Ovary (tissue), 3 donors: ENCODE measurements around the gene SYVN1.

ENCODE experiments used
- POLR2A ChIP-seq: fragments of 450-650 bp; IDR thresholded peaks from one replicate; pipeline ENCODE4 v1.6.1; 2017; ENCODE audit warnings: antibody characterized with exemption, mild to moderate bottlenecking, moderate library complexity
- TF ChIP-seq, protein P1 (sequence below), 3 donors: fragments of 450-650 bp in 2 of 3; fragments of 200-600 bp in 1 of 3; IDR thresholded peaks; one replicate each; pipeline versions ENCODE4 v1.5.1 to v1.8.0; 2016 to 2022; ENCODE audit warnings: antibody characterized with exemption in 3 of 3, mild to moderate bottlenecking in 1 of 3
- donor health status: DM: no; HTN: no; CAD: no.

DNA sequence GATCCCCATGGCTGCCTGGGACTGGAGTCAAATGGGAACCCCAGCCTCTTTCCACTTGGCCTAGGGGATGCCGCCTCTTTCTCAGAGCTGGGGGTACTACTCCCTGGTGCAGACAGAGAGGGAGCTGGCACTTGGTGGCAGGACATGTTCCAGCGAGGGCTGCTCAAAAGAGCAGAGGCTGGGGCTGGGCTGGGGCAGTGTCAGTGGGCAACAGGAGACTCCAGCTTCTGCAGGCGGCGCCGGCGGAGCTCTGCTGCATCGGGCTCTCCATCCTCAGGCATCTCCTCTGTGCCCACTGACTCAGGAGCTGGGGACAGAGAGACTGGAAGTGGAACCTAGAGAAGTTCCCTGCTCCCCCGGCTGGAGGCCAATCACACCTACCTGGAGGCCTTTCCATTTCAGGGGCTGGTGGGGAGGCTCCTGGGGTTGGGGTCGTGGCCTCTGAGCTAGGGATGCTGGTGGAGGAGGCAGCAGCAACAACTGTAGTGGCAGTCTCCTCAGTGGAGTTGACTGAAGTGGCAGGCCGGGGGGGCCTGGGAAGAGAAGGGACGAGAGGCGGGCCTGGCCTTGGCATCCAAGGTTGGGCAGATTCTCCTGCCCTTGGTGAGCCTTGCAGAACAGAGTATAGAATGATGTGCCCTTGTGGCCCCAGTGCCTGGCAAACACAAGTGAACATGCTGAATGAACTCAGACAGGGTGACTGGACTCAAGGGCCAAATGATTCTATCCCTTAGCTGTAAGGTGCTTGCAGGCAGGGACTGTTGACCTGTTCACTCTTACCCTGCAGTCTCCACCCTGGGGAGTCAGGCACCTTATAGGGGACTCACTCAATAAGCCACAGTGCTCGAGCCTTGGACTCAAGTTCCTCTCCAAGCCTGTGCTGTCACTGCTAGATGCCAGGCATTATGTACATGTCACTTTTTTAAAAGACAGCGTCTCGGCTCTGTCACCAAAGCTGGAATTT is 5.9 kb downstream of the SYVN1 start:
- TF ChIP-seq, protein P1, sequence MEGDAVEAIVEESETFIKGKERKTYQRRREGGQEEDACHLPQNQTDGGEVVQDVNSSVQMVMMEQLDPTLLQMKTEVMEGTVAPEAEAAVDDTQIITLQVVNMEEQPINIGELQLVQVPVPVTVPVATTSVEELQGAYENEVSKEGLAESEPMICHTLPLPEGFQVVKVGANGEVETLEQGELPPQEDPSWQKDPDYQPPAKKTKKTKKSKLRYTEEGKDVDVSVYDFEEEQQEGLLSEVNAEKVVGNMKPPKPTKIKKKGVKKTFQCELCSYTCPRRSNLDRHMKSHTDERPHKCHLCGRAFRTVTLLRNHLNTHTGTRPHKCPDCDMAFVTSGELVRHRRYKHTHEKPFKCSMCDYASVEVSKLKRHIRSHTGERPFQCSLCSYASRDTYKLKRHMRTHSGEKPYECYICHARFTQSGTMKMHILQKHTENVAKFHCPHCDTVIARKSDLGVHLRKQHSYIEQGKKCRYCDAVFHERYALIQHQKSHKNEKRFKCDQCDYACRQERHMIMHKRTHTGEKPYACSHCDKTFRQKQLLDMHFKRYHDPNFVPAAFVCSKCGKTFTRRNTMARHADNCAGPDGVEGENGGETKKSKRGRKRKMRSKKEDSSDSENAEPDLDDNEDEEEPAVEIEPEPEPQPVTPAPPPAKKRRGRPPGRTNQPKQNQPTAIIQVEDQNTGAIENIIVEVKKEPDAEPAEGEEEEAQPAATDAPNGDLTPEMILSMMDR (IDR thresholded peaks at IDR 0.05): no peak
- TF ChIP-seq POLR2A: no peak
